GM12878 (cell line): ENCODE results near the gene USO1.

Experiments used
- BRCA1 ChIP-seq: IDR thresholded peaks from 2 replicates; pipeline ENCODE4 v1.6.1; 2011; ENCODE audit warnings: low read depth, low read length, improper control_type of control experiment
- CBFB ChIP-seq: IDR thresholded peaks from 2 replicates; pipeline ENCODE4 v1.6.1; 2016; ENCODE audit warnings: antibody characterized with exemption, low read depth
- CEBPB ChIP-seq, 2 experiments: fragments of 150-350 bp in 1 of 2; IDR thresholded peaks; 2 replicates each; pipeline ENCODE4 v1.6.1; 2012 to 2014; ENCODE audit warnings: low read depth in 2 of 2, low read length in 2 of 2, borderline replicate concordance in 1 of 2, inconsistent platforms in 1 of 2
- CREB1 ChIP-seq: IDR thresholded peaks from 2 replicates; pipeline ENCODE4 v1.6.1; 2012; ENCODE audit warnings: low read depth, mild to moderate bottlenecking, inconsistent platforms
- E2F4 ChIP-seq: IDR thresholded peaks from 2 replicates; pipeline ENCODE4 v1.6.1; 2012; ENCODE audit warnings: low read depth, low read length, improper control_type of control experiment
- ELK1 ChIP-seq: IDR thresholded peaks from 2 replicates; pipeline ENCODE4 v1.6.1; 2012; ENCODE audit warnings: low read depth, low read length, improper control_type of control experiment
- EZH2 ChIP-seq: IDR thresholded peaks from 2 replicates; pipeline ENCODE4 v1.6.1; 2012; ENCODE audit warnings: low read depth, mild to moderate bottlenecking, control low read depth, inconsistent platforms, low read length, borderline replicate concordance; ENCODE audit not compliant: control insufficient read depth
- NRF1 ChIP-seq: conservative IDR thresholded peaks from 2 replicates; pipeline ENCODE4 v1.6.1; 2011; ENCODE audit warnings: mild to moderate bottlenecking, low read depth, low read length, improper control_type of control experiment
- POLR2A ChIP-seq: IDR thresholded peaks from 2 replicates; pipeline ENCODE4 v1.6.1; 2011; ENCODE audit warnings: low read depth, mild to moderate bottlenecking, low read length
- SIN3A ChIP-seq: IDR thresholded peaks from 2 replicates; pipeline ENCODE4 v1.6.1; 2012; ENCODE audit warnings: low read depth, low read length, improper control_type of control experiment
- SIX5 ChIP-seq: IDR thresholded peaks from 2 replicates; pipeline ENCODE4 v1.6.1; 2011; ENCODE audit warnings: mild to moderate bottlenecking, low read depth, low read length, moderate library complexity; ENCODE audit not compliant: severe bottlenecking
- TCF12 ChIP-seq: IDR thresholded peaks from 2 replicates; pipeline ENCODE4 v1.6.1; 2011; ENCODE audit warnings: low read depth, mild to moderate bottlenecking, low read length
- ZNF207 ChIP-seq: fragments of 450-650 bp; IDR thresholded peaks from 2 replicates; pipeline ENCODE4 v1.6.1; 2014; ENCODE audit warnings: antibody characterized with exemption, mild to moderate bottlenecking, borderline replicate concordance
- TF ChIP-seq, protein P1 (sequence below), 3 experiments: IDR thresholded peaks in 2 of 3; conservative IDR thresholded peaks in 1 of 3; 2 replicates each; pipeline ENCODE4 v1.5.1; 2011; ENCODE audit warnings: low read depth in 3 of 3, low read length in 3 of 3, mild to moderate bottlenecking in 3 of 3, control low read depth in 2 of 3, moderate library complexity in 2 of 3, inconsistent platforms in 1 of 3, mixed read lengths in 1 of 3; ENCODE audit not compliant: control insufficient read depth in 2 of 3, insufficient read depth in 1 of 3; ENCODE audit errors: extremely low read depth in 1 of 3

GRCh38 chr4:75696071-75696470, 28.3 kb upstream of the USO1 start:
- TF ChIP-seq, protein P1, sequence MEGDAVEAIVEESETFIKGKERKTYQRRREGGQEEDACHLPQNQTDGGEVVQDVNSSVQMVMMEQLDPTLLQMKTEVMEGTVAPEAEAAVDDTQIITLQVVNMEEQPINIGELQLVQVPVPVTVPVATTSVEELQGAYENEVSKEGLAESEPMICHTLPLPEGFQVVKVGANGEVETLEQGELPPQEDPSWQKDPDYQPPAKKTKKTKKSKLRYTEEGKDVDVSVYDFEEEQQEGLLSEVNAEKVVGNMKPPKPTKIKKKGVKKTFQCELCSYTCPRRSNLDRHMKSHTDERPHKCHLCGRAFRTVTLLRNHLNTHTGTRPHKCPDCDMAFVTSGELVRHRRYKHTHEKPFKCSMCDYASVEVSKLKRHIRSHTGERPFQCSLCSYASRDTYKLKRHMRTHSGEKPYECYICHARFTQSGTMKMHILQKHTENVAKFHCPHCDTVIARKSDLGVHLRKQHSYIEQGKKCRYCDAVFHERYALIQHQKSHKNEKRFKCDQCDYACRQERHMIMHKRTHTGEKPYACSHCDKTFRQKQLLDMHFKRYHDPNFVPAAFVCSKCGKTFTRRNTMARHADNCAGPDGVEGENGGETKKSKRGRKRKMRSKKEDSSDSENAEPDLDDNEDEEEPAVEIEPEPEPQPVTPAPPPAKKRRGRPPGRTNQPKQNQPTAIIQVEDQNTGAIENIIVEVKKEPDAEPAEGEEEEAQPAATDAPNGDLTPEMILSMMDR (IDR thresholded peaks at IDR 0.05 in 2 of 3, conservative IDR thresholded peaks at IDR 0.05 in 1 of 3; ENCODE audit: control insufficient read depth in 2 of 3, extremely low read depth in 1 of 3, insufficient read depth in 1 of 3, low read depth in 3 of 3, low read length in 3 of 3) = no peak
- TF ChIP-seq CREB1 (no peak), SIN3A (no peak), E2F4 (no peak), BRCA1 (no peak), ELK1 (no peak), EZH2 (no peak), CBFB (no peak), CEBPB (IDR thresholded peaks at IDR 0.05; ENCODE audit: borderline replicate concordance in 1 of 2, low read depth in 2 of 2, low read length in 2 of 2) (no peak), TCF12 (no peak), SIX5 (no peak), POLR2A (no peak), ZNF207 (no peak), NRF1 (no peak)
